HG03432 (cell line): Measurements from ENCODE around the gene IL13RA2.

Experiments used
- ATAC-seq: cut with Tn5 transposase; IDR thresholded peaks from one replicate; pipeline ENCODE4 v1.9.1; 2021; ENCODE audit warnings: mild to moderate bottlenecking, moderate library complexity; ENCODE audit not compliant: unreplicated experiment

Gene IL13RA2, protein sequence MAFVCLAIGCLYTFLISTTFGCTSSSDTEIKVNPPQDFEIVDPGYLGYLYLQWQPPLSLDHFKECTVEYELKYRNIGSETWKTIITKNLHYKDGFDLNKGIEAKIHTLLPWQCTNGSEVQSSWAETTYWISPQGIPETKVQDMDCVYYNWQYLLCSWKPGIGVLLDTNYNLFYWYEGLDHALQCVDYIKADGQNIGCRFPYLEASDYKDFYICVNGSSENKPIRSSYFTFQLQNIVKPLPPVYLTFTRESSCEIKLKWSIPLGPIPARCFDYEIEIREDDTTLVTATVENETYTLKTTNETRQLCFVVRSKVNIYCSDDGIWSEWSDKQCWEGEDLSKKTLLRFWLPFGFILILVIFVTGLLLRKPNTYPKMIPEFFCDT

DNA sequence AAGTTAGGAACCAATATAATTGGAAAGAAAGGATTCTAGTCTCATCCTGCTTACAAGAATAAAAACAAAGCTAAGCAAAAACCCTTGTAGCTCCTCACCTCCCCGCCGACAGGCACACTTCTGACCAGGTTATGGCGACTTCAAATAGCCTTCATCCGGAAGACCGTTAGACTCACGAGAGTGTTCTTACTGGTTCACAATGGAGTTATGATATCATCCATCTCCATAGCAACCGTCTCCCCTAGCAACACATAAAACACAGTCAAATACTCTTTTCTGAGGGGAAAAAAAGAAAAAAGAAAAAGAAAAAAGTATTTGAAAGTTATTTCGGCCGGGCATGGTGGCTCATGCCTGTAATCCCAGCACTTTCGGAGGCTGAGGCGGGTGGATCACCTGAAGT lies at the start of gene IL13RA2:
TSS of gene IL13RA2 (minus strand) at position 162 of the 400 bp plus-strand sequence. CDS start 347 bp downstream, outside the sequence.
- no peak for ATAC-seq

DNA sequence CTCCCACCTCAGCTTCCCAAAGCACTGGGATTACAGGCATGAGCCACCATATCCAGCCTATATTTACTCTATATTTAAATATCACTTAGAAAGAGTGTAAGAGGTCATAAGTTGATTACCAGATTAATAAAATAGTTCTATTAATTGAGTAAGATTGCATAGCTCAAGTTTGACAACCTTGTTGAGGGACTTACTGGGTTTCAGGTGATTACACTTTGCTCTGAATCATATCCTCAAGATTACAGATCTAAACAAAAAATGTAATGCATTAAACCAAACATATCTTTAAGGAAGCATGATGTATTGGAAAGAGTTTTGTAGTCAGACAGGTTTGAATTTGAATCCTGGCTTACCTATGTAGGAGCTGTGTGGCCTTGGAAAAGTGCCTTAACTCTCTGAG lies 47.9 kb upstream of the IL13RA2 start:
- ATAC-seq: no peak

DNA sequence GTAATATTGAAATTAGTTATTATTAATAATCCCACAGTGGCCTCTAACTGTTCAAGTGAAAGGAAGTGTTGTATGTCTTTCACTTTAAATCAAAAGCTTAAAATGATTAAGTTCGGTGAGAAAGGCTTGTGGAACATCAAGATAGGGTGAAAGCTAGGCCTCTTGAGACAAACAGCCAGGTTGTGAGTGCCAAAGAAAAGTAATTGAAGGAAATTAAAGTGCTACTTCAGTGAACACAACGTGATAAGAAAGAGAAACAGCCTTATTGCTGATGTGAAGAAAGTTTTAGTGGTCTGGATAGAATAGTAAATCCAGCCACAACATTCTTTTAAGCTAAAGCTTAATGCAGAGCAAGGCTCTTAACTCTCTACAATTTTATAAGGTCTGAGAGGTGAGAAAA lies 42.6 kb upstream of the IL13RA2 start:
- no peak for ATAC-seq

DNA sequence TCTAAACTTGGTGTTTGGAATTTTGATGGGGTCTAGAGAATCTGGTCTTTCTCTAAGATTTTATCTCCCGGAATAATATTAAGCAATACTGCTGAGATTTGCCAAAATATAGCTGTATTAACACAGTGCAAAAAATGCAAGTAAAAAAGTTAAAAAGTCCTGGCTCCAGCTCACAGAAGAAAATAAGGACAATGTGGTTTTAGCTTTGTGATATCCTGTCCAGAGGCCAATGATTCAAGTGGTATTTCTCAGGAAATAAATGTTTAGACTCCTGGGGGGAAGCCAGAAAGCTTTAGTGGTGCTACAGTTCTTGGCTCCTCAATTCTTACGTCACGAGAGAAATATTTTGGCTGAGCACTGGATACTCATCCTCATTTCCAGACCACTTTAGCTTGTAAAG lies 40.9 kb upstream of the IL13RA2 start:
- ATAC-seq: no peak

DNA sequence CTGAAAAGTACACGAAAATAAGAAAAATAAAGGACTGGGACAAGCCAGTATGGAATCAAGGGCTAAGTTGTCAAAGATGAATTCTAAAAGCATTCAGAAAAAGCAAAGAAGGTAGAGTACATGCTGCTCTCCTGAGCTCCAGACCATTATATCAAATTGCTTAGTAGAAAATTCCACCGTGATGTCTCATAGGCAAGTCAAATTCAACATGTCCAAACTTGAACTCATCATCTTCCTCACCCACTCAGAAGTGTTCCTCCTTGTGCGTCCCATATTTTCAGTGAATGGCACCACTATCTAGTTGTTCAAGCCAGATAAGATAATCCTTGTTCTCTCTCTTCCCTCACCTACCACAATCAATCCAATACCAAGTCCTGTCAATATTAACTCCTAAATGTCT lies 37.5 kb upstream of the IL13RA2 start:
- no peak for ATAC-seq

DNA sequence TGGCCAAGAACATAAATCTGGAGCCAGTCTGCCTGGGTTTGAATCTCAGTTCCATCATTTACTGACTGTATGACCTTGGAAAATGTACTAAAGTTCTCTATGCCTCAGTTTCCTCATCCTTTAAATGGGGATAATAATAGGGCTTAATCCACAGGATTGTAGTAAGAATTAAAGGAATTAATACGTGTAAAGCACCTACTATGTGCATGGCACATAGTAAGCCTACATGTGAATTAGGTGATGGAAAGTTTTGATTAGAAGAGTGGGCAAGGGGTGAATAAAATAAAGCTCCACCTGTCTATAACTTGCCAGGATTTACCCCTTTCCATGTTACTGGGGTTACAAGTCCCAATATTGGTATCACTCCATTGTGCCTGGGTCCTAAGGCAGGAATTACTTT lies 35.8 kb upstream of the IL13RA2 start:
- no peak for ATAC-seq

DNA sequence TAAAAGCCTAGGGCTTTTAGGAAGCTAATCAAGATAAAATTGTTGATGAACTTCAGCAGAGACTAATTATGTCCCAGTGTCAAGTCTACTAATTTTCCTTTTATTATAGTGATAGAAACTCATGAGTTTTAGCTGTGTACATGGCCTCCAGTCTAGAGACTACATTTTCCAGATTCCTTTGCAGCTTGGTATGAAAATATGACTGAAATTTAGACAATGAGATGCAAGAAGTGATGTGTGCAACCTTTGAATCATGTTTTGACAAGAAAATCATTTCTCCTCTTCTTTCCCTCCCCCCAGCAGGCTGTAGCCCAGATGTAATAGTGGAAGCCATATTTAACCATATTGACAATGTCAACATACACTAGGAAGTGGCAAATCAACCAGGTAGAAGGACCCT lies 30.3 kb upstream of the IL13RA2 start:
- no peak for ATAC-seq

DNA sequence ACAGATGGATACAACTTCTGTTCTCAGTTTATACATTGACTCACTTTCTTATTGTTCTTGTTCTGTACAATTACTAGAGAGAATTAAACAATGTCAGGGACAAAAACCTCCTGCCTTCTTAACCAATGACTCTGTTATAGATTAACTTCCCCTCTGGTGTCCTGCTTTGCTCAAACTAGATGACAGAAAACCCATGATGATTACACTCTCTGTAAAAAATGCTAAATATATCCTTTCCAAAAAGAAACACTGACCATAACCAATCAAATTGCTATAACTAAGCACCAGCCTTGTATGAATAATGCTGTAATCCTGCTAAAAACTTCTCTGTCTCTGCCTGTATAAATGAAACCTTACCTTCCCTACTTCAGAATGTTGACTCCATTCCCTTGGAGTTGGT lies 29.8 kb upstream of the IL13RA2 start:
- ATAC-seq: no peak

DNA sequence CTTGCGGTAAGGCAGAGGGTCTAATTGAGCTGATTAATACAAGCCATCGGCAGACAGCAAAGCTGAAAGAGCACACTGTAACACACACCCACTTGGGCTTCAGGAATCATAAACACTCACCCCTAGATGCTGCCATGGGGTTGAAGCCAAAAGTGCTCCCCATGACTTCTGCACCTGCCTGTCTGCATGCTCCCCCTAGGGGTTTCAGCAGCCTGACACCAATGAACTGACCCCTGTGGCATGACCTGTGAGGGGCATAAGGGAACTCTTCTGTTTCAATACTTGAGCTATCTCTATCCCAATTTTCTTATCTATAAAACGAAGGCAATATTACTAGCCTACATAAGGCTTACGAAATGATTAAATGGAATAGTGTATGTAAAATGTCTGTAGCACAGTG lies 23.0 kb upstream of the IL13RA2 start:
- no peak for ATAC-seq

DNA sequence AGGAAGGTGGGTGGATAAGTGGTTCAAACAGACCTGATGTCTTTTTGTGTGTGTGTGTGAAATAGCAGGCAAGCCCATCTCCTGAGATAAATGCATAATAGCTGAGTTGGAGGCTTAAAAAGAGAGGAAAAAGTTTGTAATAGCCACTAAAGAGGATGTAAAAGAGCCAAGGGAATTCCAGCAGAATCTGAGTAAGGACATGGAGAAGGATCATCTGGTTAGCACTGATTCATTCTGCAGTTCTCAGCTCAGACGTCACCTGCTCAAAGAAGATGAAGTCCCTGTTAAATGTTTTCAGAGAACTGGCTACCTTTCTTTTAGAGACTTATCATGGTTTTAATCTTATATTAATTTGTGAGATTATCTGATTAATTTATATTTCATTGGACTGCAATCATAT lies 21.0 kb upstream of the IL13RA2 start:
- no peak for ATAC-seq

DNA sequence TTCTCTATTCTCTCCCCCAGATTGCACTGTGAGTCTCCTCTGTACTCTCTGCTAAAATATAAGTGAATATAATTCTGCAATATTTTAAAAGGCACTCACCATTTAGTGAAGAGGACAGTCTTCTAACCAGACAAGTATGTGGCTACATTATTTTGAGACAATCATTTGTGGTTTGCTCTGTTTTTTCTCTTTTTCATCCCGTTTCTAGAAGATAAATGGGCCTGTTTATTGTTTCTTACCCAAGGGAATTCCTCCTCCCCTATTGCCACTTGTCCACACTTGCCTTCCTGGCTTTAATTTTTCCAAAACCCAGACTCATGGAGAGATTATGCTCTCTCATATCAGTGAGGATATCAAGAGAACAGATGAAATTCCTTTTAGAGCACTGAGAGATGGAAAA lies 18.6 kb upstream of the IL13RA2 start:
- ATAC-seq: no peak

DNA sequence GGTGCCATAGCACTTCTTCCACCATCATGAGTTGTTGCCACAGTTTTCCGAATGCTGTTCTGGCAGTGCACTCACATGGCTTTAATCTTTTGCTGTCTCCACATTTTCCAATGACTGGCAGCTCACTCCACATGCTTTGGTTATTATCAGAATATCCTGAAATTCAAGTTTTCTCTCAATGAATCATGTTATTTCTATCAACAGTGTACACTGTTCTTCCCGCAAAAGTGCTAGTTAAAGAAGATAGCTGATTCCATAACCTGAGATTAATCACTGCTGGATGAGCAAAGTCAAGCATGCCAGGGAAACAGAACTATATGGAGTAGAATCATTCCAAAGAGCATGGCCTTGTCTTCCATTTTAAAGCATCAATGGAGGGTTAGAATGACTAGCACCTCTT lies 14.6 kb upstream of the IL13RA2 start:
- no peak for ATAC-seq

DNA sequence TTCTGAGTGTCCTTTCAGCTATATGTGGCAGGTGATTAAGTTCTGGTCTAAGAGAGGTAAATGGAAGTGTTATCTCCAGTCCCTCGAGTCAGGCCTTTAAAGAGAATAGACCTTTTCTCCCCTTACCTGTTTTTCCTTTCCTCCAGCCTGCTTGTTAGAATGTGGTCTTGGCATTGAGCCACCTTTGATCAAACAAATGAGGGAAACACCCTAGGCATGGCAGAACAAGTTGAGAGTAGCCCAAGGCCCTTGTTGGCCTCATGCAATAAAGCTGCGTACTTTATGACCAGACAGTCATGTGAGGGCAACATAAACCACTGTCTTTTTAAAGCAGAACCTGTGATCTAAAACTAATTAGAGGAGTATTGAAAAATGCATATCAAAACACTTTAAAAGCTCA lies 13.2 kb upstream of the IL13RA2 start:
- ATAC-seq: no peak

DNA sequence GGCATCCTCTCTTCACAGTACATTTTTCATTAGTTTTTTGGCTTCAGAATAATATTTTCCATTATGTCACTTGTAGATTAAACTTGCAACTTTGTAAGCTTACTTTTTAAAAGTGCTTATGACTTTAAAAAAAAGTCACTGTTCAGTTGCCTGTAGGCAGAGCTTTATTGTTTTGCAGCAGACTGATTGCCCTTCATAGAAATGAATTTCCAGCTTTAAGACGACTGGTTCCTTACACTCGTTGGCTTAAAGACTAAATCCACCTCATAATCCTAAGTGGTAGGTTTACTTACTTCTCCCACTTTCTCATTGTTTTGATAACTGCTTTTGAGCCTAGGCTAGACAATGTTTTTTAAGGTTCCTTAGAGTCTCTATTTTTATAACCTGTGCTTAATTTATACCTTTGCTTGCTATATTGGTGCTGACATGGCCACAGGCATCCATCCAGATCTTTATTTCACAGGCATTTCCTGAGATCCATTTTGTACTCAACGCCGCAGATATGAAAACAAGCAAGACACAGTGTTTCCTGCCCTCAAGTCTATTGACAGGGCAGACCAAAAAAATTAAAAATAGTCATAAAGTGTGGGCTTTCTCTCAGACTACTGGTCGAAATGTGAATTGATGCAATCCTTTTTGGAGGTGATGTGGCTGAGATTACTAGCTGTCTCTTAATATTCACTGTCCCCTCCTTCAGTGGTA lies 12.6 kb upstream of the IL13RA2 start:
- no peak for ATAC-seq

DNA sequence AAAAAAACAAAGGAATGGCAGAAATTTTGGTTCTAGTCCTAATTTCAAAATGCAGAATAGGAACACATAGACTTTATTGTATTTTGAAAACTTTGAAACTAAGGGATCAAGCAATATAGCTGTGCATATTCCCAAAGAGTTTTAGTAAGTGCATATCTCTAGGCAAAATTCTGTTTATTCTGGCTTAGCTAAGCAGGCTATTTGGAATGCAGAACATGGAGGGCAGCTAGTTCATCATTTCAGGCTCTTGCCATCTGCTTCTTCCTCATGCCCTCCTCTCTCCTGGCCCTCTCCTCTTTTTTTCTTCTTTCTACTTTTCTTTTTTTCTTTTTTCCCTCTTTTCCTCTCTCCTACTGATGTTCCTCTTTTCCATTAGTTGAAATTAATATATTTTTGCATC lies 12.0 kb upstream of the IL13RA2 start:
- ATAC-seq: no peak

DNA sequence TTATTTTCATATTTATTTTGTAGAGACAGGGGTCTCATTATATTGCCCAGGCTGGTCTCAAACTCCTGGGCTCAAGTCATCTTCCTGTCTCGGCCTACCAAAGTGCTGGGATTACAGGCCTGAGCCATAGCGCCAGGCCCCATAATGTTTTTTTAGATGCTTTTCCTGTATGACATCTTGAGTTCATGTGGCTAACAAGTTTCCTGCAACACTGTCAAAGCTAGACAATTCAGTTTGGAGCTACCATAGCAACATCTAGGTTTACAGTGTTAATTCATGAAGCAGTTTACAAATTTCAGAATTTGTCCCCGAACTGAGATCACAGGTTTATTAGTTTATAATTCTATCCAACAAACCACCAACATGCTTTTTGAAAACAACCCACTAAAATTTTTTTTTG lies 6.4 kb upstream of the IL13RA2 start:
- ATAC-seq: no peak

DNA sequence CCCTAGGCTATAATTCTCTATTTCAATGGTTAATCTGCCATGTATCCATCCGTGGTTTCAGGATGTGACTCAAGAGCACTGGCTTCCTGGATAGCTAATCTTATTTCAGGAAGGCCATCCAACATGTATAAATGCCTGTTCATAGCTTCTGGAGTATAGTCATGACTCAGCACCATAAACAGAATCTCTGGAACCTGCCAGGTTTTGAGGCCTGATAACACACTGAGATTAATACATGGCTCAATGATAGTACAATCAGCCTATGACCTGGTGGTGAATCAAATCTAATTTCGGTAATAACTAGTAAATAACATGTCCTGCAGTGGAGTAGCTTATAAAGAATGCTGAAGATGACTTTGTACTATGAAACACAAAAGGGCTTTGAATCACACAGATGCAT lies 5.7 kb upstream of the IL13RA2 start:
- ATAC-seq: no peak

DNA sequence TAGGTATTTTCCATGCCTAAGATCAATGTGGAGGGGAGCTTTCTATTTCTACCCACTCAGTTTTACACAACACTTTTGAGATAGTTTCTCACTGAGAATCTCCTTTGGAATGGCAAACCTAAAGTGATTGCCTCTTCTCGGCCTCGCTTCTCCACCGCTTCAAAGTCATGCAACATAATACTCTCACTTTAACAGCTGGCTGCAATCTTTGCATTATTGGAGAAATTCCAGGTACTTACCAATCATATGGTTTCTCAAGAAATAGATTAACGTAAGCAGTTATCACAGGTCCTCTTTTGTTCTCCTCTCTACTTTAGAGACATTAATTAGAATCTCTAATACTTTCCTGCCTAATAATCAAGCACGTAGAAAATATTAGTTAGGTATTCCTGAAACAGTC lies 3.7 kb upstream of the IL13RA2 start:
- ATAC-seq: no peak

DNA sequence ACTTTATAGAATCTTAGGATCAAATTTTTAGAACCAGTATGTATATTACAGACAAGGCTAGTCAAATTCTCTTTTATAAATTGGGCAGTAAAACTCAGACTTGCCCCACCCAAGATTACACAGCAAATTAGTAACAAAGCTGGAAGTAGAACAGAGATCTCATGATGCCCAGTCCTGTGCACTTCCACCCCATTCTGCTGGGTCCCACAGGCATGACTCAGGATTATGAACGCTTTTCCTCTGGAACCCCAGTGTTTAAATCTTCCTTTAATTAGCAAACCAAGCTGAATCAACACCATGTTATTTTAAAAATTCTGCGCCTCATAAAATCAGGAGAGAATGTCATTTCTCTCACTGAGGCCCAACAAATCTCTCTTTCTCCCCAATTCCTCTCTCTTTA lies 1.5 kb upstream of the IL13RA2 start:
- no peak for ATAC-seq

DNA sequence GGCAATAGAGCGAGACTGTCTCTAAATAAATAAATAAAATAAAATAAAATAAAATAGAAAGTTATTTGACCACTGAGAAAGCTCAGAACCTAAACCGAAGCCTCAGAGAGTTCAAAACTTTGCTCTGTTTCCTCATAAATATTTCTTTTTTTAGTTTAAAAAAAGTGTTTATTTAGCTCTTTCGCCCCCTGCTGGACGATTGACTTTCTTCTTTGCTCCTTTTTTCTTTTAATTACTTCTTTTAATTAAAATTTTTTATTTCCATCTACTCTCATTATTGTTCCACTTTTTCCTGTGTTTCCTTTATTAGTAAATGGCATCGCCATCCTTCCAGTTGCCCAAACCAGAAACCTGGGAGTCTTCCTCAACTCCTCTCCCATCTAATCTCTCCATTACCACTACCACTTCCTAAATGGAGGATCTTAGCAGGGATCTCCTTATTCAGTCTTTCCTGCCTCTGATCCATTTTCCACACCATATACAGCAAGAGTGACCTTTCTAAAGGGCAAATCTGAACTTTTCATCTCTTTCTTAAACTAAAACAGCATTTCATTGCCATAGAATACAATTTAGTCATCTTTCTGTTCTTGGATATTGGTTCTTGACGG lies 728 bp upstream of the IL13RA2 start:
- ATAC-seq: no peak

DNA sequence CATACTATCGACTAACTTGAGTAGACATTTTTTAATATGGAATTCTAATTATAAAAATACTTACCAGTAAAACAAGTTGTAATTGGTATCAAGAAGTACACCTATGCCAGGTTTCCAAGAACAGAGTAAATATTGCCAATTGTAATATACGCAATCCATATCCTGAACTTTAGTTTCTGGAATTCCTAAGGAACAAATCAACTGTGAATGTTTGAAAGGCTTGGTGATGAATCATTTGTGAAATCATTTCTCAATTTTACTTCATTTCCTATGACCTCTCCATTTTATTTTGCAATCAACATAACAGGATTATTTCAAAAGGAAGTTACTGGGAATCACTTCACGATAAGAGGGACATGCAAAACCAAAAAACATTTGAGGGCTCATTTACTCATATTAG lies 3.7 kb downstream of the IL13RA2 start:
- ATAC-seq: no peak

DNA sequence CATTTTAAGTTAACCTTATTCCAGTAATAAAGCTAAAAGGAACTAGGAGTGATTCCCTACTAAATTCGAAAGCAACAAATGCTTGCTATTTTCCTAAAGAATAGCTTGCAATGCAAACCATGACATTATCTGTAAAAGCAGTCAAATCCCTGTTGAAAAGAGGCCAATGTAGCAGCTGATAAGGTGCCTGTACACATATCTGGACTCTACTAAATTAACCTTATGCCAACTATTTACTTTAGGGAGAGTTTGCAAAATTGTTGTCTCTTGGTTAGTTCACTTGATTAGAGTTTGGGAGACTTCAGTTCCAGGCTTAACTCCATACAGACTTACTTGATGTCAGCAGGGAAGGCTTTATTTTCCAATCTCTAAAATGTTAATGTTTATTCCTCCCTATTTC lies 6.0 kb downstream of the IL13RA2 start:
- no peak for ATAC-seq
